ENCODE data around the gene SETBP1.

The SETBP1 gene

GRCh38 chr18:44655435-44655834 lies 25.3 kb upstream of the SETBP1 start:
- peaks cover 6 to 25% of the 10 kb centered on the region in 2 donors for H3K27me3 Mint-ChIP-seq
- no peaks in the 10 kb centered on the region for H3K9me3 Mint-ChIP-seq
- no peak overlapping the region for H3K4me3 Mint-ChIP-seq
- no peaks in the 10 kb centered on the region for H3K4me1 Mint-ChIP-seq (ENCODE audit: low read depth in 2 of 2)
- H3K27ac Mint-ChIP-seq, result no peak overlapping the region
- ATAC-seq (replicated peaks) (no peak), DNase-seq (no peak)
- H3K36me3 Mint-ChIP-seq (ENCODE audit: insufficient read depth), result no peaks in the 10 kb centered on the region

GRCh38 chr18:44659771-44660170 lies 20.9 kb upstream of the SETBP1 start:
- ATAC-seq (replicated peaks), result no peak
- Mint-ChIP-seq H3K4me3 (no peak overlapping the region), H3K36me3 (ENCODE audit: insufficient read depth) (no peaks in the 10 kb centered on the region), H3K27me3 (peaks cover 8 to 9% of the 10 kb centered on the region in 2 donors), H3K9me3 (no peaks in the 10 kb centered on the region), H3K4me1 (ENCODE audit: low read depth in 2 of 2) (no peaks in the 10 kb centered on the region), H3K27ac (no peak overlapping the region)
- DNase-seq, result no peak

- ATAC-seq (replicated peaks), result no peak
- H3K27ac Mint-ChIP-seq, result no peak overlapping the region
These were observed 12.3 kb upstream of the SETBP1 start for GRCh38 chr18:44668270-44668975.

GRCh38 chr18:44671914-44672313 lies 8.8 kb upstream of the SETBP1 start:
- H3K4me1 Mint-ChIP-seq (ENCODE audit: low read depth in 2 of 2), result peaks cover 0 to 3% of the 10 kb centered on the region in 2 donors
- ATAC-seq (replicated peaks), result no peak

More at GRCh38 chr18:44668270-44668975, 12.3 kb upstream of the SETBP1 start:
- Mint-ChIP-seq H3K36me3 (ENCODE audit: insufficient read depth) (no peaks in the 10 kb centered on the region), H3K27me3 (peaks cover 19 to 46% of the 10 kb centered on the region in 2 donors), H3K4me1 (ENCODE audit: low read depth in 2 of 2) (peaks cover 0 to 3% of the 10 kb centered on the region in 2 donors), H3K9me3 (no peaks in the 10 kb centered on the region), H3K4me3 (no peak overlapping the region)
- DNase-seq, result no peak

GRCh38 chr18:44672506-44672905 lies 8.2 kb upstream of the SETBP1 start:
- ATAC-seq (replicated peaks) (no peak), DNase-seq (no peak)
- Mint-ChIP-seq H3K27ac (no peak overlapping the region), H3K9me3 (no peaks in the 10 kb centered on the region), H3K36me3 (ENCODE audit: insufficient read depth) (no peaks in the 10 kb centered on the region), H3K4me3 (no peak overlapping the region), H3K27me3 (peaks cover 11 to 49% of the 10 kb centered on the region in 2 donors), H3K4me1 (ENCODE audit: low read depth in 2 of 2) (peaks cover 0 to 3% of the 10 kb centered on the region in 2 donors)

More at GRCh38 chr18:44671914-44672313, 8.8 kb upstream of the SETBP1 start:
- no peak for DNase-seq
- Mint-ChIP-seq H3K27me3 (peaks cover 15 to 55% of the 10 kb centered on the region in 2 donors), H3K27ac (no peak overlapping the region), H3K9me3 (no peaks in the 10 kb centered on the region), H3K36me3 (ENCODE audit: insufficient read depth) (no peaks in the 10 kb centered on the region), H3K4me3 (no peak overlapping the region)

- Mint-ChIP-seq H3K9me3 (no peaks in the 10 kb centered on the region), H3K27me3 (peaks cover 8 to 43% of the 10 kb centered on the region in 2 donors), H3K4me3 (no peak overlapping the region), H3K4me1 (ENCODE audit: low read depth in 2 of 2) (peaks cover 0 to 3% of the 10 kb centered on the region in 2 donors), H3K36me3 (ENCODE audit: insufficient read depth) (no peaks in the 10 kb centered on the region), H3K27ac (no peak overlapping the region)
- ATAC-seq (replicated peaks), result no peak
- no peak for DNase-seq
These were observed 7.3 kb upstream of the SETBP1 start for GRCh38 chr18:44673256-44673880.

- no peak for ATAC-seq (replicated peaks)
- no peaks in the 10 kb centered on the region for H3K9me3 Mint-ChIP-seq
- peaks cover 0 to 14% of the 10 kb centered on the region in 2 donors for H3K27me3 Mint-ChIP-seq
- H3K4me1 Mint-ChIP-seq (ENCODE audit: low read depth in 2 of 2), result peaks cover 6 to 13% of the 10 kb centered on the region in 2 donors
- H3K27ac Mint-ChIP-seq, result no peak overlapping the region
- H3K4me3 Mint-ChIP-seq, result no peak overlapping the region
- H3K36me3 Mint-ChIP-seq (ENCODE audit: insufficient read depth), result peaks cover 13% of the 10 kb centered on the region
- no peak for DNase-seq
These were observed 2.8 kb upstream of the SETBP1 start for GRCh38 chr18:44677933-44678332.

GRCh38 chr18:44678725-44679055 lies 2.0 kb upstream of the SETBP1 start:
- peaks cover 0 to 7% of the 10 kb centered on the region in 2 donors for H3K27me3 Mint-ChIP-seq
- H3K27ac Mint-ChIP-seq, result peak overlapping the region in 1 of 2 donors; percentile 67
- no peak for DNase-seq
- ATAC-seq (replicated peaks), result no peak
- no peaks in the 10 kb centered on the region for H3K9me3 Mint-ChIP-seq
- H3K4me3 Mint-ChIP-seq, result no peak overlapping the region
- peaks cover 13% of the 10 kb centered on the region for H3K36me3 Mint-ChIP-seq (ENCODE audit: insufficient read depth)
- peaks cover 6 to 13% of the 10 kb centered on the region in 2 donors for H3K4me1 Mint-ChIP-seq (ENCODE audit: low read depth in 2 of 2)

- ATAC-seq (replicated peaks) (peak; percentile 90), DNase-seq (peak; percentile 64 to 68 (median 64))
- H3K27me3 Mint-ChIP-seq, result peaks cover 0 to under 1% of the 10 kb centered on the region in 2 donors
- H3K4me3 Mint-ChIP-seq, result no peak overlapping the region
- H3K9me3 Mint-ChIP-seq, result no peaks in the 10 kb centered on the region
- peak overlapping the region in 1 of 2 donors; percentile 67 for H3K27ac Mint-ChIP-seq
- peaks cover 13% of the 10 kb centered on the region for H3K36me3 Mint-ChIP-seq (ENCODE audit: insufficient read depth)
- peaks cover 6 to 13% of the 10 kb centered on the region in 2 donors for H3K4me1 Mint-ChIP-seq (ENCODE audit: low read depth in 2 of 2)
These were observed 1.4 kb upstream of the SETBP1 start for GRCh38 chr18:44679056-44679913.

- no peak overlapping the region for H3K4me3 Mint-ChIP-seq
- peaks cover 6 to 13% of the 10 kb centered on the region in 2 donors for H3K4me1 Mint-ChIP-seq (ENCODE audit: low read depth in 2 of 2)
These were observed 795 bp upstream of the SETBP1 start for GRCh38 chr18:44679914-44680272.

GRCh38 chr18:44681076-44681970 lies 635 bp downstream of the SETBP1 start:
- DNase-seq, result no peak

More at GRCh38 chr18:44679914-44680272, 795 bp upstream of the SETBP1 start:
- DNase-seq (peak; percentile 21 to 25 (median 24)), ATAC-seq (replicated peaks) (peak; percentile 15)
- H3K36me3 Mint-ChIP-seq (ENCODE audit: insufficient read depth), result peaks cover 13% of the 10 kb centered on the region
- no peaks in the 10 kb centered on the region for H3K27me3 Mint-ChIP-seq
- H3K9me3 Mint-ChIP-seq, result no peaks in the 10 kb centered on the region
- peak overlapping the region in 1 of 2 donors; percentile 77 for H3K27ac Mint-ChIP-seq

GRCh38 chr18:44682201-44682870 lies 1.6 kb downstream of the SETBP1 start:
- no peak for DNase-seq
- Mint-ChIP-seq H3K4me3 (no peak overlapping the region), H3K27me3 (peaks cover 0 to 6% of the 10 kb centered on the region in 2 donors), H3K4me1 (ENCODE audit: low read depth in 2 of 2) (peaks cover 8 to 23% of the 10 kb centered on the region in 2 donors), H3K9me3 (no peaks in the 10 kb centered on the region), H3K27ac (no peak overlapping the region), H3K36me3 (ENCODE audit: insufficient read depth) (peaks cover 13% of the 10 kb centered on the region)
- no peak for ATAC-seq (replicated peaks)

More at GRCh38 chr18:44681076-44681970, 635 bp downstream of the SETBP1 start:
- ATAC-seq (replicated peaks), result no peak
- no peak overlapping the region for H3K4me3 Mint-ChIP-seq
- peak overlapping the region; percentile 77 to 86 for H3K27ac Mint-ChIP-seq
- peaks cover 7 to 15% of the 10 kb centered on the region in 2 donors for H3K4me1 Mint-ChIP-seq (ENCODE audit: low read depth in 2 of 2)
- peaks cover 13% of the 10 kb centered on the region for H3K36me3 Mint-ChIP-seq (ENCODE audit: insufficient read depth)
- H3K27me3 Mint-ChIP-seq, result peaks cover 0 to 3% of the 10 kb centered on the region in 2 donors
- H3K9me3 Mint-ChIP-seq, result no peaks in the 10 kb centered on the region
